ENCODE results near the gene KRT40. TPM values are rescaled to one million over a fixed set of nuclear protein-coding genes. Genes with fewer than 3 reads are reported as not detected.

KRT40 gene
- total RNA-seq, 1 donor from 2014 or later = not detected

- no peaks in the 10 kb centered on the region for H3K27me3 Mint-ChIP-seq (ENCODE audit: unreplicated experiment)
- TF ChIP-seq, protein P1, sequence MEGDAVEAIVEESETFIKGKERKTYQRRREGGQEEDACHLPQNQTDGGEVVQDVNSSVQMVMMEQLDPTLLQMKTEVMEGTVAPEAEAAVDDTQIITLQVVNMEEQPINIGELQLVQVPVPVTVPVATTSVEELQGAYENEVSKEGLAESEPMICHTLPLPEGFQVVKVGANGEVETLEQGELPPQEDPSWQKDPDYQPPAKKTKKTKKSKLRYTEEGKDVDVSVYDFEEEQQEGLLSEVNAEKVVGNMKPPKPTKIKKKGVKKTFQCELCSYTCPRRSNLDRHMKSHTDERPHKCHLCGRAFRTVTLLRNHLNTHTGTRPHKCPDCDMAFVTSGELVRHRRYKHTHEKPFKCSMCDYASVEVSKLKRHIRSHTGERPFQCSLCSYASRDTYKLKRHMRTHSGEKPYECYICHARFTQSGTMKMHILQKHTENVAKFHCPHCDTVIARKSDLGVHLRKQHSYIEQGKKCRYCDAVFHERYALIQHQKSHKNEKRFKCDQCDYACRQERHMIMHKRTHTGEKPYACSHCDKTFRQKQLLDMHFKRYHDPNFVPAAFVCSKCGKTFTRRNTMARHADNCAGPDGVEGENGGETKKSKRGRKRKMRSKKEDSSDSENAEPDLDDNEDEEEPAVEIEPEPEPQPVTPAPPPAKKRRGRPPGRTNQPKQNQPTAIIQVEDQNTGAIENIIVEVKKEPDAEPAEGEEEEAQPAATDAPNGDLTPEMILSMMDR (IDR thresholded peaks at IDR 0.05; ENCODE audit: unreplicated experiment) = peak; percentile 80
- no peaks in the 10 kb centered on the region for H3K9me3 Mint-ChIP-seq (ENCODE audit: unreplicated experiment)
- no peak overlapping the region for H3K27ac Mint-ChIP-seq (ENCODE audit: unreplicated experiment)
- no peaks in the 10 kb centered on the region for H3K4me1 Mint-ChIP-seq (ENCODE audit: unreplicated experiment)
- no peak overlapping the region for H3K4me3 Mint-ChIP-seq (ENCODE audit: unreplicated experiment)
- DNase-seq (ENCODE audit: low spot score) = no peak
- H3K36me3 Mint-ChIP-seq (ENCODE audit: low read depth, unreplicated experiment) = no peaks in the 10 kb centered on the region
Observed at GRCh38 chr17:40963838-40964237, 20.3 kb downstream of the KRT40 start.

DNA sequence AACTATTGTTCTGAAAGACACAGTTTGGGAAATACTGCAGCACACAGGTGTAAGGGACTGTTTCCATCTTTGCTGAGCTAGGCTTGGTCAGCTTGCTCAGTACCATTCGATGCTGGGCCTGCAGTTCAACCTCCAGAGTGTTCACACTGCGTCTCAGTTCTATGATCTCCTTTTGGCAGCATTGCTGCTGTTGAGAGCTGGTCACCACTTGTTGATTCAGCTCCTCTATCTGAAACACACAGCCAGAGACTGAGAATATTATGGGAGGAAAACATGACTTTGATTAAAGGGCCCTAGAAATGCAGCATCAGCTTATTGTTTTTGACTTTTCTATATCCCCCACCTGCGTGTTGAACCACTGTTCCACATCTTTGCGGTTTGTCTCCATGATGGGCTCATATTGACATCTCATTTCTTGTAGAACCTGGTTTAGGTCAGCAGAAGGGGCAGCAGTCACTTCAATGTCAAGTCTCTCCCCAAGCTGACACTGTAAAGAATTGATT is 22.0 kb downstream of the KRT40 start:
- DNase-seq (ENCODE audit: low spot score) = no peak
- H3K36me3 Mint-ChIP-seq (ENCODE audit: low read depth, unreplicated experiment) = no peaks in the 10 kb centered on the region
- TF ChIP-seq, protein P1 (IDR thresholded peaks at IDR 0.05; ENCODE audit: unreplicated experiment) = no peak
- no peaks in the 10 kb centered on the region for H3K27me3 Mint-ChIP-seq (ENCODE audit: unreplicated experiment)
- H3K4me3 Mint-ChIP-seq (ENCODE audit: unreplicated experiment) = no peak overlapping the region
- H3K9me3 Mint-ChIP-seq (ENCODE audit: unreplicated experiment) = no peaks in the 10 kb centered on the region
- no peak overlapping the region for H3K27ac Mint-ChIP-seq (ENCODE audit: unreplicated experiment)
- H3K4me1 Mint-ChIP-seq (ENCODE audit: unreplicated experiment) = no peaks in the 10 kb centered on the region

GRCh38 chr17:40961591-40961990 is 22.5 kb downstream of the KRT40 start:
- Mint-ChIP-seq H3K27ac (ENCODE audit: unreplicated experiment) (no peak overlapping the region), H3K4me3 (ENCODE audit: unreplicated experiment) (no peak overlapping the region), H3K9me3 (ENCODE audit: unreplicated experiment) (no peaks in the 10 kb centered on the region), H3K4me1 (ENCODE audit: unreplicated experiment) (no peaks in the 10 kb centered on the region), H3K36me3 (ENCODE audit: low read depth, unreplicated experiment) (no peaks in the 10 kb centered on the region), H3K27me3 (ENCODE audit: unreplicated experiment) (no peaks in the 10 kb centered on the region)
- no peak for DNase-seq (ENCODE audit: low spot score)
- TF ChIP-seq, protein P1 (IDR thresholded peaks at IDR 0.05; ENCODE audit: unreplicated experiment) = no peak

GRCh38 chr17:40960144-40960543 is 24.0 kb downstream of the KRT40 start:
- H3K36me3 Mint-ChIP-seq (ENCODE audit: low read depth, unreplicated experiment) = no peaks in the 10 kb centered on the region
- no peaks in the 10 kb centered on the region for H3K27me3 Mint-ChIP-seq (ENCODE audit: unreplicated experiment)
- H3K9me3 Mint-ChIP-seq (ENCODE audit: unreplicated experiment) = no peaks in the 10 kb centered on the region
- DNase-seq (ENCODE audit: low spot score) = no peak
- H3K4me1 Mint-ChIP-seq (ENCODE audit: unreplicated experiment) = no peaks in the 10 kb centered on the region
- TF ChIP-seq, protein P1 (IDR thresholded peaks at IDR 0.05; ENCODE audit: unreplicated experiment) = no peak
- no peak overlapping the region for H3K27ac Mint-ChIP-seq (ENCODE audit: unreplicated experiment)
- H3K4me3 Mint-ChIP-seq (ENCODE audit: unreplicated experiment) = no peak overlapping the region

DNA sequence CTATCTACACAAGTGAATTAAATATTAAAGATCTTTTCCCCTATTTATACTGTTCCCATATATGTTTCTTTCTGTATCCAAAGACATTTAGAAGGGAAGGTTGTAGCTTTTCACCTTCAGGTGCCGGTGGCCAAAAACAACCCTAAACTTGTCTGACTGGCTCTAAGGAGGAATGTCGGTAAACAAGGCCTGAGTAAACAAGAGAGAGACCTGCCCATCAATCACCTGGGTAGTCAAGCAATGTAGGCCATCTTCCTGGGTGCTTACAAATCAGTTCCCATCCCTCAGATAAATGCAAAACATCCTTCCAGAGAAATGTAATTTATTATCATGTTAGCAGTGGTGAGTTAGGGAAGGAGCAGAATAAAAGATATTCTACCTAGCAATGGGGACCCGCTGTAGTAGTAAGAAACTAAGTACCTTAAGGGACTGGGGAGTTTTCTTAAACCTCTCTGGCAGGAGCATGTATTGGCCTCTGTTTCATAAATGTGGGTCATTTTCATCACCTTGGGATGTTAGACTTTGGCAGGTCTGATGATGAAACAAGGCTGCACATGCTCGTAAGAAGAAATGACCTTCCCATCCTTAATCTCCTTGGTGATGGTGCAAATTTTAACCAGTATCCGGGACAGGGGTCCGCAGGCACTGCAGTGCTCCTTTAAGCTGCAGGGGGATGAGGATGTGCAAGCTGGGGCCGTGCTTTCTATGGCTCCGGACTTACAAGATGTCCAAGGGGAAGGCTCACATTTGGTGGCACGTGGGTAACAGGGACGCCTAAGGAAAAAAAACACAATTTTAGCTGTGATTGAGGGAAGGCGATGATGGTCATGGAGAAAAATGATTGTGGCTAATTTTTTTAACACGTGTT is 25.8 kb downstream of the KRT40 start:
- H3K27me3 Mint-ChIP-seq (ENCODE audit: unreplicated experiment) = no peaks in the 10 kb centered on the region
- no peak overlapping the region for H3K27ac Mint-ChIP-seq (ENCODE audit: unreplicated experiment)
- H3K4me3 Mint-ChIP-seq (ENCODE audit: unreplicated experiment) = no peak overlapping the region
- H3K9me3 Mint-ChIP-seq (ENCODE audit: unreplicated experiment) = no peaks in the 10 kb centered on the region
- no peak for DNase-seq (ENCODE audit: low spot score)
- H3K4me1 Mint-ChIP-seq (ENCODE audit: unreplicated experiment) = no peaks in the 10 kb centered on the region
- no peaks in the 10 kb centered on the region for H3K36me3 Mint-ChIP-seq (ENCODE audit: low read depth, unreplicated experiment)
- TF ChIP-seq, protein P1 (IDR thresholded peaks at IDR 0.05; ENCODE audit: unreplicated experiment) = no peak

Data from endothelial cell (in vitro differentiated cells).